ENCODE data around the gene PRKAB2. TPM values are rescaled to one million over a fixed set of nuclear protein-coding genes. Genes with fewer than 3 reads are reported as not detected.
"Not testable (repeated sequence)": the region's sequence is repeated elsewhere in the genome, so short reads cannot be mapped to it uniquely, and the experiment has no call there.

Gene PRKAB2
- total RNA-seq, 1 experiment from 2014 or later = 12.6 TPM

DNA sequence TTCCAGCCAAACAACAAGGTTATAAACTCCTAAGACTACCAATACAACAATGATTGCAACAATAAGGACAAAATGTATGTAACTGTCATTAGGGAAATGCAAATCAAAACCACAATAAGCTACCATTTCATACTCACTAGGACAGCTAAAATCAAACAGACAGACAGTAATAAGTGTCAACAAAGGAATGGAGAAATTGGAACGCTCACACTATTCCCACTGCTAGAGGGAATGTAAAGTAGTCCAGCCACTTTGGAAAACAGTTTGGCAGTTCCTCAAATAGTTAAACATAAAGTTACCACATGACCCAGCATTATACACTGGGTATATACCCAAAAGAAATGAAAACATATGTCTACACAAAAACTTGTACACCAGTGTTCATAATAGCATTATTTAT is 9.3 kb downstream of the PRKAB2 start:
- TF ChIP-seq, protein P1, sequence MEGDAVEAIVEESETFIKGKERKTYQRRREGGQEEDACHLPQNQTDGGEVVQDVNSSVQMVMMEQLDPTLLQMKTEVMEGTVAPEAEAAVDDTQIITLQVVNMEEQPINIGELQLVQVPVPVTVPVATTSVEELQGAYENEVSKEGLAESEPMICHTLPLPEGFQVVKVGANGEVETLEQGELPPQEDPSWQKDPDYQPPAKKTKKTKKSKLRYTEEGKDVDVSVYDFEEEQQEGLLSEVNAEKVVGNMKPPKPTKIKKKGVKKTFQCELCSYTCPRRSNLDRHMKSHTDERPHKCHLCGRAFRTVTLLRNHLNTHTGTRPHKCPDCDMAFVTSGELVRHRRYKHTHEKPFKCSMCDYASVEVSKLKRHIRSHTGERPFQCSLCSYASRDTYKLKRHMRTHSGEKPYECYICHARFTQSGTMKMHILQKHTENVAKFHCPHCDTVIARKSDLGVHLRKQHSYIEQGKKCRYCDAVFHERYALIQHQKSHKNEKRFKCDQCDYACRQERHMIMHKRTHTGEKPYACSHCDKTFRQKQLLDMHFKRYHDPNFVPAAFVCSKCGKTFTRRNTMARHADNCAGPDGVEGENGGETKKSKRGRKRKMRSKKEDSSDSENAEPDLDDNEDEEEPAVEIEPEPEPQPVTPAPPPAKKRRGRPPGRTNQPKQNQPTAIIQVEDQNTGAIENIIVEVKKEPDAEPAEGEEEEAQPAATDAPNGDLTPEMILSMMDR (IDR thresholded peaks at IDR 0.05; ENCODE audit: unreplicated experiment) = no peak
- intact Hi-C loops (cut with micrococcal nuclease; ENCODE audit: unreplicated experiment) = no loop called here
- CTCF ChIA-PET = no interaction called here
- H3K36me3 Mint-ChIP-seq (ENCODE audit: insufficient read depth, unreplicated experiment) = peaks cover 10% of the 10 kb centered on the region
- no TSS peak for BruUV-seq (replicated peaks)
- H3K27ac Mint-ChIP-seq (ENCODE audit: unreplicated experiment) = no peak overlapping the region
- H3K4me3 Mint-ChIP-seq (ENCODE audit: low read depth, unreplicated experiment) = no peak overlapping the region
- no peak for DNase-seq
- H3K27me3 Mint-ChIP-seq (ENCODE audit: unreplicated experiment) = no peaks in the 10 kb centered on the region
- H3K4me1 Mint-ChIP-seq (ENCODE audit: low read depth, unreplicated experiment) = peaks cover 8% of the 10 kb centered on the region
- H3K9me3 Mint-ChIP-seq (ENCODE audit: low read depth, unreplicated experiment) = no peaks in the 10 kb centered on the region

DNA sequence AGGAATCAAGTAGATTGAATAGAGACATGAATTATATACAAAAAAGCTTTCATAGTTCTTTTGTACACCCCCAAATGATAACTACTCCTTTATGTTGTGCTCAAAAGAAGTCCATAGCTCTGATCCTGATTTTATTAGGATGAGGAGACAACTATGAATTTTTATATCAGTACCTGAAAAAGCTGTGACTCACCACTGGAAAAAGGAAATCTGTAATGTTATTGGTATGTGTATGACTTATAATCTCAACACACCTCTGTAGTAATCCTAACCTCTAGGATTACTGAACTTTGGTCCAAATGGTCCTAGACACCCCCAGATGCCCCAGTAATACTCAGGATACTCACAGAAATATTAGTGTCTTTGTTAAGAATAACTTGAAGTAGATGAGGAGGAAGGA is 10.2 kb downstream of the PRKAB2 start:
- no peaks in the 10 kb centered on the region for H3K27me3 Mint-ChIP-seq (ENCODE audit: unreplicated experiment)
- no TSS peak for BruUV-seq (replicated peaks)
- H3K27ac Mint-ChIP-seq (ENCODE audit: unreplicated experiment) = no peak overlapping the region
- intact Hi-C loops (cut with micrococcal nuclease; ENCODE audit: unreplicated experiment) = no loop called here
- peaks cover 17% of the 10 kb centered on the region for H3K36me3 Mint-ChIP-seq (ENCODE audit: insufficient read depth, unreplicated experiment)
- CTCF ChIA-PET = interaction anchor here (0.8 kb wide), 1 partner anchor 9 kb away, joined by 3 read pairs; no protein-coding TSS in a partner anchor
- no peak overlapping the region for H3K4me3 Mint-ChIP-seq (ENCODE audit: low read depth, unreplicated experiment)
- TF ChIP-seq, protein P1 (IDR thresholded peaks at IDR 0.05; ENCODE audit: unreplicated experiment) = no peak
- DNase-seq = no peak
- H3K9me3 Mint-ChIP-seq (ENCODE audit: low read depth, unreplicated experiment) = no peaks in the 10 kb centered on the region
- peaks cover 8% of the 10 kb centered on the region for H3K4me1 Mint-ChIP-seq (ENCODE audit: low read depth, unreplicated experiment)

DNA sequence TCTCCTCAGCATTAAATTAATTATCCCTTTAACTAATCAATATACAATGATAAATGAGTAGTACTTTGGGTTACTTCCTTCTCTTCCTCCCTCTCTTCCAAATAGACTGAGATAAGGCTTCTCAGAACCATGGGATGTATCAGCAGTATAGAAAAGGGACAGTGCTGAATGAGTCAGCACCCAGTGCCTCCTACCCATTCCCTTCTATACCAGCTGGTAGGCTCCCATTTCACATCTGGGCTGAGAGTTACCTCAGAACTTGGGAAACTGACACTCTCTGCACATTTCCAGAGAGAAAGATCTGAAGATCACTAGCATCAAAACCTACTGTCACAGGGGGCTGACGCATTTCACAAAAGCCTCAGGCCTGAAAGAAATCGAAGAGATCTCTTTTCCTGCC is 15.2 kb downstream of the PRKAB2 start:
- BruUV-seq (replicated peaks); H3K27me3 Mint-ChIP-seq (ENCODE audit: unreplicated experiment); H3K36me3 Mint-ChIP-seq (ENCODE audit: insufficient read depth, unreplicated experiment); H3K4me3 Mint-ChIP-seq (ENCODE audit: low read depth, unreplicated experiment); intact Hi-C loops (cut with micrococcal nuclease; ENCODE audit: unreplicated experiment); H3K9me3 Mint-ChIP-seq (ENCODE audit: low read depth, unreplicated experiment); H3K4me1 Mint-ChIP-seq (ENCODE audit: low read depth, unreplicated experiment); H3K27ac Mint-ChIP-seq (ENCODE audit: unreplicated experiment); CTCF ChIA-PET; DNase-seq: not testable (repeated sequence)

GRCh38 chr1:147156642-147157041 is 15.6 kb downstream of the PRKAB2 start:
- BruUV-seq (replicated peaks) = no TSS peak
- H3K4me3 Mint-ChIP-seq (ENCODE audit: low read depth, unreplicated experiment) = no peak overlapping the region
- no peak overlapping the region for H3K27ac Mint-ChIP-seq (ENCODE audit: unreplicated experiment)
- no peaks in the 10 kb centered on the region for H3K4me1 Mint-ChIP-seq (ENCODE audit: low read depth, unreplicated experiment)
- H3K36me3 Mint-ChIP-seq (ENCODE audit: insufficient read depth, unreplicated experiment) = peaks cover 9% of the 10 kb centered on the region
- intact Hi-C loops (cut with micrococcal nuclease; ENCODE audit: unreplicated experiment) = no loop called here
- TF ChIP-seq, protein P1 (IDR thresholded peaks at IDR 0.05; ENCODE audit: unreplicated experiment) = no peak
- H3K27me3 Mint-ChIP-seq (ENCODE audit: unreplicated experiment) = no peaks in the 10 kb centered on the region
- DNase-seq = no peak
- no peaks in the 10 kb centered on the region for H3K9me3 Mint-ChIP-seq (ENCODE audit: low read depth, unreplicated experiment)
- CTCF ChIA-PET = no interaction called here

GRCh38 chr1:147152772-147153171 is 19.5 kb downstream of the PRKAB2 start:
- Mint-ChIP-seq H3K27me3 (ENCODE audit: unreplicated experiment) (no peaks in the 10 kb centered on the region), H3K4me1 (ENCODE audit: low read depth, unreplicated experiment) (no peaks in the 10 kb centered on the region), H3K27ac (ENCODE audit: unreplicated experiment) (no peak overlapping the region), H3K4me3 (ENCODE audit: low read depth, unreplicated experiment) (no peak overlapping the region), H3K36me3 (ENCODE audit: insufficient read depth, unreplicated experiment) (peaks cover 7% of the 10 kb centered on the region), H3K9me3 (ENCODE audit: low read depth, unreplicated experiment) (no peaks in the 10 kb centered on the region)
- CTCF ChIA-PET = no interaction called here
- intact Hi-C loops (cut with micrococcal nuclease; ENCODE audit: unreplicated experiment) = no loop called here
- TF ChIP-seq, protein P1 (IDR thresholded peaks at IDR 0.05; ENCODE audit: unreplicated experiment) = no peak
- BruUV-seq (replicated peaks) = no TSS peak
- DNase-seq = no peak

Data from Calu3 (cell line).